ENCODE data around the gene PEMT. TPM values are rescaled to one million over a fixed set of nuclear protein-coding genes. Genes with fewer than 3 reads are reported as not detected.

PEMT gene
- total RNA-seq, 4 donors from 2014 or later = 24.6 to 32.2 (median 28.2) TPM

DNA sequence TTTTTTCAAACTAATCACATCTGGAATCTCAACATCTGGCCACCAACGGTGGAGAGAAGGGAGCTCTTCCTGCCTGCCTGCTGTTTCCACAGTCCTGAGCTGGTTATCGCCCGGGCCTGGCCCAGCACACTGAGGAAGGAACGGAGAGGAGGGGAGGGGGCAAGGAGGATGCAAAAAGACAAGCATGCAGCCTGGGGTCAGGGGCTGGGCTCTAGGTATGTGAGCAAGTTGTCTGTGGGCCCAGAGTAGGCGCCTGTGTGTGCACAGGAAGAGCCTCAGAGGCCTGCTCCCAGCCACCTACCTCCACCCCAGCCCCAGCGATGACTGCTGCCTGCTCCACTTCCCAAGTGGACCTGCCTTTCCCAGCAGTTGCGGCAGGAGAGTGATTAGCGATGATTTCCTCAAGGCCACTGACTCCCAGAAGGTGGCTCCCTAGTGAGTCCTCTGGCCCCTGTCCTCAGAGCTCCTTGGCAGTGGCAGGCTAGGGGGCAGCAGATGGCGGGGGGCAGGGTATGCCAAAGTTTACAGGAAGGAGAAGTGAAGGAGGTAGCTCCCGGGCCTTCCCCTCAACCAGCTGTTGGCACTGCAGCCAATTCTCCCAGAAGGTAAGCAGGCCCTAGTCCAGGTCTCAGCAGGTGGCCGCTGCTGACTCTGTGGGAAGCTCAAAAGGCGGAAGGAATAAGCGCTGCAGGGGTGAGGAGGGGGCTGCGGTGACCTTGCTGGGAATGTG lies 68.3 kb downstream of the PEMT start:
- Histone ChIP-seq H3K4me3 (no peak overlapping the region), H3K27me3 (no peaks in the 10 kb centered on the region), H3K36me3 (peaks cover 0 to 36% (median 0%) of the 10 kb centered on the region in 3 donors), H3K4me1 (peaks cover 0 to 17% (median 0%) of the 10 kb centered on the region in 3 donors), H3K9me3 (no peaks in the 10 kb centered on the region), H3K27ac (no peak overlapping the region)
- intact Hi-C loops (cut with DNase I) = no loop called here
- TF ChIP-seq POLR2A (IDR thresholded peaks at IDR 0.05) (no peak), CTCF (IDR thresholded peaks at IDR 0.05) (no peak)
- 54 to 56% methylated on average over 6 to 7 of the region's 14 CpGs for WGBS, 2 donors
- no peak for DNase-seq

GRCh38 chr17:17520599-17521232 lies 70.8 kb downstream of the PEMT start:
- H3K27ac ChIP-seq = no peak overlapping the region
- intact Hi-C loops (cut with DNase I) = no loop called here
- H3K4me1 ChIP-seq = peaks cover 0 to 6% (median 0%) of the 10 kb centered on the region in 3 donors
- H3K9me3 ChIP-seq = no peaks in the 10 kb centered on the region
- TF ChIP-seq POLR2A (IDR thresholded peaks at IDR 0.05) = no peak
- no peak for TF ChIP-seq CTCF (IDR thresholded peaks at IDR 0.05)
- H3K36me3 ChIP-seq = peaks cover 0 to 37% (median 0%) of the 10 kb centered on the region in 3 donors
- WGBS, 2 donors = 77 to 100% methylated on average over 3 to 7 of the region's 22 CpGs
- H3K27me3 ChIP-seq = no peaks in the 10 kb centered on the region
- no peak for DNase-seq
- H3K4me3 ChIP-seq = no peak overlapping the region

DNA sequence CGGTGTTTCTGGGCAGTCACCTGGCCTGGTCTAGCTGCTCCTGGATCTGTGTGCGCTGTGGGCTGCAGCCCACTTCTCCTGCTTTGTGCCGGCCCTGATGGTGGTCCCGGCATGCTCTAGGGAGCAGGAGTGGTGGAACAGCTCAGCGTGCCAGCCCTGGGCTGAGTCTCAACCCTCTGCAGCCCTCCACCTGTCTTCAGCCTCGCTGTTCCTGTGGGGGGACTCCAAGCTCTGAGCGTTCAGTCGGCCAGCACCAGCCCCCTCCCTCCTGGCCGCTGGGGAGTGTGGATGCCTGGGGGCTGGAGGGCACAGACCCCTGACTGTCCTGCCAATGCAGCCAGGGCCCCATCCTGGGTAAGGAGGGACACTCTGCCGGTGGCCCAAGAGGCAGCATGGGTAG lies 71.6 kb downstream of the PEMT start:
- WGBS, 2 donors = 100% methylated on average over 2 of the region's 10 CpGs; no CpG with 5 or more reads in 1 of the 2 donors
- no peak for DNase-seq
- Histone ChIP-seq H3K27me3 (no peaks in the 10 kb centered on the region), H3K36me3 (peaks cover 0 to 37% (median 0%) of the 10 kb centered on the region in 3 donors), H3K9me3 (no peaks in the 10 kb centered on the region), H3K4me1 (peaks cover 0 to 5% (median 0%) of the 10 kb centered on the region in 3 donors), H3K4me3 (no peak overlapping the region), H3K27ac (no peak overlapping the region)
- TF ChIP-seq POLR2A (IDR thresholded peaks at IDR 0.05) (no peak), CTCF (IDR thresholded peaks at IDR 0.05) (no peak)
- intact Hi-C loops (cut with DNase I) = no loop called here

DNA sequence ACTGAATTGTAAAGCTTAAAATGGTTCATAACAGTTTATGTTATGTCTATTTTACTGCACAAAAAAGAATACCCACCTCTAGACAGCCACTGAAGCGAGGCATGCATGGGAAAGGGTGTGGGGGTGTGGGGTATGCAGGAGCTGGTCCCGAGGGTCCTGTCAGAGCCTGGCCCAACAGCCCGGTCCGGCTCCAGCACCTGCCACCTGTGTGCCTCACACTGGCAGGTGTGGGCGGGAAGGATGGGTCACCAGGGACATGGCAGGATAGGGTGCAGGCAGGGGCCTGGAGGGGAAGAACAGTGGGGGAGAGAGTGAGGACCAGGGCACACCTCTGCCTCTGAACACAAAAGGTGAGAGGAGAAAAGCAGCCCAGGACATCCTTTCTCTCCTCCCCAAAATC lies 72.6 kb downstream of the PEMT start:
- Histone ChIP-seq H3K9me3 (no peaks in the 10 kb centered on the region), H3K4me3 (no peak overlapping the region), H3K4me1 (peaks cover 0 to 6% (median 0%) of the 10 kb centered on the region in 3 donors), H3K36me3 (peaks cover 0 to 37% (median 0%) of the 10 kb centered on the region in 3 donors), H3K27ac (no peak overlapping the region), H3K27me3 (no peaks in the 10 kb centered on the region)
- intact Hi-C loops (cut with DNase I) = no loop called here
- no peak for DNase-seq
- no peak for TF ChIP-seq CTCF (IDR thresholded peaks at IDR 0.05)
- no peak for TF ChIP-seq POLR2A (IDR thresholded peaks at IDR 0.05)
- WGBS, 2 donors = 65 to 87% methylated on average over 4 to 5 of the region's 5 CpGs

DNA sequence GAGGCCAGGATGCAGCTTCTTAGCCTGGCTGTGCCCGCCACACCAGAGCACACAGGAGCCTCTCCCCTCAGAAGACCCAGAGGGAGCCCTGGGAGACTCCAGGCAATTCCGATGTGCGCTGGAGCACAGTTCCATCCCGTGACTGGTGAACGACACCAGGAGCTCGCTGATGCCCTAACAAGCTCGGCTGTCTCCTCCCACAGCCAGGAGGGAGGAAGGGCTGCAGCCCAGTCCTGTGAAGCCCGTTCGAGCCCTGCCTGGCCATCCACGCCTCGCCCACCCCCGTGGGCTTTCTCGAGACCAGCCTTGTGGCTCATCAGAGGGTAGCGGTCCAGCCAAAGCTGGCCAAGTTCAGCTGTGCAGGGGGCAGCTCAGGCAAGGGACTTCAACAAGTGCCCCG lies 73.5 kb downstream of the PEMT start:
- Histone ChIP-seq H3K4me1 (peaks cover 0 to 6% (median 0%) of the 10 kb centered on the region in 3 donors), H3K36me3 (peaks cover 0 to 37% (median 0%) of the 10 kb centered on the region in 3 donors), H3K9me3 (no peaks in the 10 kb centered on the region), H3K27ac (no peak overlapping the region), H3K4me3 (no peak overlapping the region), H3K27me3 (no peaks in the 10 kb centered on the region)
- DNase-seq = no peak
- intact Hi-C loops (cut with DNase I) = no loop called here
- 91% methylated on average over 4 of the region's 15 CpGs; no CpG with 5 or more reads in 1 of the 2 donors for WGBS, 2 donors
- no peak for TF ChIP-seq POLR2A (IDR thresholded peaks at IDR 0.05)
- TF ChIP-seq CTCF (IDR thresholded peaks at IDR 0.05) = no peak
